ES-I3 (cell line): ENCODE data around the gene SHISA3.

Experiments used
- H3K36me3 ChIP-seq: 2 replicates; pipeline ENCODE4 v1.6.1; 2013; ENCODE audit warnings: mild to moderate bottlenecking, low read length, control low read depth, moderate library complexity; ENCODE audit not compliant: insufficient read depth
- H3K4me1 ChIP-seq: 2 replicates; pipeline ENCODE4 v1.6.1; 2013; ENCODE audit warnings: mild to moderate bottlenecking, control low read depth, low read length; ENCODE audit not compliant: insufficient read depth
- H3K9ac ChIP-seq: 2 replicates; pipeline ENCODE4 v1.6.1; 2013; ENCODE audit warnings: low read depth, mild to moderate bottlenecking, low read length, moderate library complexity
- H3K9me3 ChIP-seq: 2 replicates; pipeline ENCODE4 v1.6.1; 2013; ENCODE audit warnings: mild to moderate bottlenecking, low read length, moderate library complexity; ENCODE audit not compliant: control insufficient read depth, insufficient read depth

The SHISA3 gene

GRCh38 chr4:42396752-42397634 lies at the start of gene SHISA3:
TSS of gene SHISA3 (plus strand) at chr4:42397488. CDS start at chr4:42398057, 569 bp downstream.
- H3K4me1 ChIP-seq = peaks cover 19% of the 10 kb centered on the region
- H3K9me3 ChIP-seq = no peaks in the 10 kb centered on the region
- no peaks in the 10 kb centered on the region for H3K36me3 ChIP-seq
- peak within 1 kb of the TSS; percentile 70 for H3K9ac ChIP-seq

- H3K4me1 ChIP-seq = peaks cover 7% of the 10 kb centered on the region; the same call in 1 of the 2 replicates
- H3K36me3 ChIP-seq = no peaks in the 10 kb centered on the region
- H3K9me3 ChIP-seq = no peaks in the 10 kb centered on the region
- no peak overlapping the region for H3K9ac ChIP-seq
These were observed 49.0 kb upstream of the SHISA3 start for GRCh38 chr4:42348247-42348646.

GRCh38 chr4:42348692-42349091 lies 48.6 kb upstream of the SHISA3 start:
- peaks cover 7% of the 10 kb centered on the region; the same call in 1 of the 2 replicates for H3K4me1 ChIP-seq
- no peaks in the 10 kb centered on the region for H3K9me3 ChIP-seq
- H3K36me3 ChIP-seq = no peaks in the 10 kb centered on the region
- no peak overlapping the region for H3K9ac ChIP-seq

GRCh38 chr4:42350611-42351182 lies 46.6 kb upstream of the SHISA3 start:
- H3K4me1 ChIP-seq = no peaks in the 10 kb centered on the region
- H3K9me3 ChIP-seq = no peaks in the 10 kb centered on the region
- H3K9ac ChIP-seq = no peak overlapping the region
- no peaks in the 10 kb centered on the region for H3K36me3 ChIP-seq

GRCh38 chr4:42352049-42352448 lies 45.2 kb upstream of the SHISA3 start:
- no peak overlapping the region for H3K9ac ChIP-seq
- no peaks in the 10 kb centered on the region for H3K36me3 ChIP-seq
- H3K9me3 ChIP-seq = no peaks in the 10 kb centered on the region
- H3K4me1 ChIP-seq = no peaks in the 10 kb centered on the region

DNA sequence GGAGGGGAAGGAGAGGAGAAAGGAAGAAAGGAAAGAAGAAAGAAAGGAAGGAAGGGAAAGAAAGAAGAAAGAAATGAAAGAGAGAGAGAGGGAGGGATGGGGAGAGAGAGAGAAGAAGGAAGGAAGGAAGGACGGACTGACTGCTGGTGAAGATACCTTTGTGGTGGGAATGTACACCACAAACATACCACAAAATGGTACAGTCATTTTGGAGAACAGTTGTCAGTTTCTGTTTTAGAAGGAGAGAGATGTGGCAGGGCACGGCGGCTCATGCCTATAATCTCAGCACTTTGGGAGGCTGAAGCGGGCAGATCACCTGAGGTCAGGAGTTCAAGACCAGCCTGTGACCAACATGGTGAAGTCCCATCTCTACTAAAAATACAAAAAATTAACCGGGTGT lies 40.0 kb upstream of the SHISA3 start:
- Histone ChIP-seq H3K36me3 (no peaks in the 10 kb centered on the region), H3K9me3 (no peaks in the 10 kb centered on the region), H3K9ac (no peak overlapping the region), H3K4me1 (no peaks in the 10 kb centered on the region)

- H3K9me3 ChIP-seq = no peaks in the 10 kb centered on the region
- no peak overlapping the region for H3K9ac ChIP-seq
- no peaks in the 10 kb centered on the region for H3K4me1 ChIP-seq
- no peaks in the 10 kb centered on the region for H3K36me3 ChIP-seq
These were observed 37.6 kb upstream of the SHISA3 start for GRCh38 chr4:42359711-42360110.

DNA sequence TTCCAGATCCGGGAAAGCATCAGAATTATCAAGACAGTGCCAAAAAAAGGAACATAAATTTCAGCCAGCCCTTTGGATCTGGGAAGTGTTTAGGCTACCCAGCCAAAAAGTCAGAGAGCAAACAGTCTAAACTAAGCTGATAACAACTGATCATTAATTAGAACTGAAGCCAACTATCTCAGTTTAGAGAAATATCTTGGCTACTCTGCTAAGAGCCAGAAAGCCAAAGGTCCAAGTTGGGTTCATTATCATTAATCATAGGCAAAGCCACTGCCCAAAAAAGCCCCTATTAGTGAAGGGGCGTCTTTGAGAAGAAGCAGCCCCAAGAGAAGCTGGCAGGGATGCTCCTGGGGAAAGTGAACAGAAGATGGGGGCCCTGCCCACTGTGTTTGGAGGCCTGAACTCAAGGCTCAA lies 37.0 kb upstream of the SHISA3 start:
- no peaks in the 10 kb centered on the region for H3K9me3 ChIP-seq
- H3K4me1 ChIP-seq = no peaks in the 10 kb centered on the region
- no peaks in the 10 kb centered on the region for H3K36me3 ChIP-seq
- no peak overlapping the region for H3K9ac ChIP-seq

GRCh38 chr4:42361456-42361855 lies 35.8 kb upstream of the SHISA3 start:
- Histone ChIP-seq H3K9me3 (no peaks in the 10 kb centered on the region), H3K9ac (no peak overlapping the region), H3K4me1 (no peaks in the 10 kb centered on the region), H3K36me3 (no peaks in the 10 kb centered on the region)

GRCh38 chr4:42362591-42362990 lies 34.7 kb upstream of the SHISA3 start:
- Histone ChIP-seq H3K9me3 (no peaks in the 10 kb centered on the region), H3K9ac (no peak overlapping the region), H3K36me3 (no peaks in the 10 kb centered on the region), H3K4me1 (no peaks in the 10 kb centered on the region)

DNA sequence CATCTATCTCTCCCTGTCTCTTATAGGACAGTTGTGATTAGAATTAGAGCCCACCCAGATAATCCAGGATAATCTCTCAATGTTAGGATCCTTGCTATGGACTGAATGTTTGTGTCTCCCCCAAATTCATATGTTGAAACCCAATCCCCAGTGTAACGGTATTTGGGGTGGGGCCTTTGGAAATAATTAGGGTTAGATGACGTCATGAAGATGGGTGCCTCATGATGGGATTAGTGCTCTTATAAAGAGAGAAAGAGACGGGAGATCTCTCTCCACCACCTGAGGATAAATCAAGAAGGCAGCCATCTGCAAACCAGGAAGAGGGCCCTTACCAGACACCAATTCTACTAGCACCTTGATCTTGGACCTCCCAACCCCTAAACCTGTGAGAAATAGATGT lies 33.7 kb upstream of the SHISA3 start:
- Histone ChIP-seq H3K4me1 (no peaks in the 10 kb centered on the region), H3K9ac (no peak overlapping the region), H3K9me3 (no peaks in the 10 kb centered on the region), H3K36me3 (no peaks in the 10 kb centered on the region)

GRCh38 chr4:42364266-42365053 lies 32.8 kb upstream of the SHISA3 start:
- Histone ChIP-seq H3K9me3 (no peaks in the 10 kb centered on the region), H3K9ac (no peak overlapping the region), H3K4me1 (no peaks in the 10 kb centered on the region), H3K36me3 (no peaks in the 10 kb centered on the region)

DNA sequence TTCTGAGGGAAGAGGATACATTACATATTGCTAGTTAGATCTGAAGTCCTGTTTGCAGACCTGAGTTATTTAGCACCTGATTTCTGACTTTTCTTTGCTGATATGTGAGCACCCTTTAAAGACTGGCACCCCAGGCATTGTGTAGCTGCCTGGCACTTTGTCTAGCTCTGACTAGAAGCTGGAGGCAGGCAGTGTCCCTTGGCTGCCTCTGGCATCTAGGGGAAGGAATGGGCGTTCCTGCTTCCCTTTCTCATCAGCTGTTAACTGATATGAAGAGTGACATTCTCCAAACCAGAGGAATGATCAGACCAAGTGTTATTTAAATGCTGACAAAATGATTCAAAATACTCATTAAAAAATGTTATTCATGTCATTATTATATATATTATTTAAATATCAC lies 30.3 kb upstream of the SHISA3 start:
- Histone ChIP-seq H3K9ac (no peak overlapping the region), H3K4me1 (no peaks in the 10 kb centered on the region), H3K9me3 (no peaks in the 10 kb centered on the region), H3K36me3 (no peaks in the 10 kb centered on the region)

DNA sequence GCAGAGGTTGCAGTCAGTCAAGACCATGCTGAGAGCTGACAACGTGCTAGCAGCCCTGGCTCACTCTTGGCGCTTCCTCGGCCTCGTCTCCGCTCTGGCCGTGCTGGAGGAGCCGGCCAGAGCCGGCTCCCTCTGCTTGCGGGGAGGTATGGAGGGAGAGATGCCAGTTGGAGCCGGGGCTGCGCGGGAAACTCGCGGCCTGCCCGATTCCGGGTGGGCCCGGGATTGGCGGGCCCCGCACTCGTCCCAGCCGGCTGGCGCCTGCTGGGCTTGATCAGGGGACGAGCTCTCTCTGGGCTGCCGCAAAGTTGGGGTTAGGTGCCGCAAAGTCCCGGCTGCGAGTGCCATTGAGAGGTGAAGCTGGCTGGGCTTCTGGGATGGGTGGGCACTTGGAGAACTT lies 27.8 kb upstream of the SHISA3 start:
- H3K9ac ChIP-seq = no peak overlapping the region
- H3K9me3 ChIP-seq = no peaks in the 10 kb centered on the region
- H3K36me3 ChIP-seq = no peaks in the 10 kb centered on the region
- H3K4me1 ChIP-seq = no peaks in the 10 kb centered on the region
